ENCODE results near the gene SLC17A1.

- TF ChIP-seq CTCF (conservative IDR thresholded peaks at IDR 0.05; ENCODE audit: low read depth, low read length), result no peak
- TF ChIP-seq EZH2 (IDR thresholded peaks at IDR 0.05; ENCODE audit: borderline replicate concordance, low read depth, low read length, poor library complexity, severe bottlenecking), result no peak
These were observed 50.7 kb downstream of the SLC17A1 start for GRCh38 chr6:25781134-25781533.
